ENCODE data around the gene BAIAP2L2. TPM values are rescaled to one million over a fixed set of nuclear protein-coding genes. Genes with fewer than 3 reads are reported as not detected.
A peak's percentile ranks its signal among the peaks of the same experiment; 100 is the strongest.

BAIAP2L2 gene
- total and polyA plus RNA-seq, 2 of the 4 experiments (the other 2 are of a cell fraction) = 0.18 to 0.46 TPM

DNA sequence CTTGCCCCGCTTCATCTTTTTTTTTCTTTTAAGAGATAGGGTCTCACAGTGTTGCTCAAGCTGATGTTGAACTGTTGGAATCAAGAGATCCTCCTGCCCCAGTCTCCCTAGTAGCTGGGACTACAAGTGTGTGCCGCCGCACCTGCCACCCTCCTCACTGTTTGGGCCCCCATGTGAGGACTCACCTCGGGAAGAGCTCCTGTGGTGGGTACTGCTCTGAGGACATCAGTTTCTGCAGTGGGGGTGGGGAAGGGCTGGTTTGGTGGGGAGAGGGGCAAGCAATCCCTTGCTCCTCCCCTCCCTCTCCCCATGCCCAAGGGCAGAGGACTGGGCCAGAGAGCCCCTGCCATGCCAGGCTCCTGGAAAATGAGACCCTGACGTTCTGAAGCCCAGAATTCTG is 25.0 kb downstream of the BAIAP2L2 start:
- Histone ChIP-seq H3K9me1 (ENCODE audit: insufficient read depth, low read length) (0 out of 2 replicates have a peak, but pooled peaks cover 2% of the 10 kb centered on the region), H4K20me1 (ENCODE audit: insufficient read depth, low read length) (no peaks in the 10 kb centered on the region; the same call in 1 of the 2 replicates), H3K23ac (ENCODE audit: low read depth, low read length) (no peak overlapping the region), H3K4me3 (ENCODE audit: insufficient read depth, low read depth, low read length) (no peak overlapping the region), H4K5ac (ENCODE audit: low read depth, low read length) (no peak overlapping the region), H3K9me3 (ENCODE audit: control insufficient read depth, insufficient read depth, low read length) (no peaks in the 10 kb centered on the region), H2AK9ac (replicated peaks; ENCODE audit: low read depth, low read length, poor library complexity) (peak overlapping the region; percentile 72), H3K14ac (replicated peaks; ENCODE audit: low read depth, low read length) (no peak overlapping the region), H3K36me3 (ENCODE audit: control insufficient read depth, insufficient read depth, low read length) (no peaks in the 10 kb centered on the region), H2BK120ac (ENCODE audit: low read depth, low read length) (no peak overlapping the region), H2BK15ac (ENCODE audit: low read depth, low read length) (no peak overlapping the region), H3K9ac (ENCODE audit: low read depth, low read length) (no peak overlapping the region), H3K4me1 (ENCODE audit: control insufficient read depth, insufficient read depth, low read length) (peaks cover 2% of the 10 kb centered on the region; the same call in 1 of the 2 replicates), H3K4ac (ENCODE audit: low read depth, low read length) (no peak overlapping the region), H3K56ac (ENCODE audit: extremely low read depth, insufficient read depth, low read length) (no peak overlapping the region), H3K27ac (ENCODE audit: insufficient read depth, low read length) (no peak overlapping the region), H3K27me3 (ENCODE audit: control insufficient read depth, insufficient read depth, low read length) (peaks cover 52% of the 10 kb centered on the region), H4K8ac (ENCODE audit: low read depth in 2 of 2, low read length in 2 of 2) (no peak overlapping the region), H3K79me1 (ENCODE audit: low read depth in 1 of 2, low read length in 2 of 2) (no peaks in the 10 kb centered on the region), H2AK5ac (ENCODE audit: low read depth, low read length) (no peak overlapping the region), H2BK20ac (ENCODE audit: low read depth, low read length) (no peak overlapping the region), H2AFZ (replicated peaks; ENCODE audit: low read length, poor library complexity) (no peak overlapping the region), H4K91ac (ENCODE audit: insufficient read depth, low read depth, low read length) (no peak overlapping the region), H3K4me2 (ENCODE audit: low read depth, low read length) (no peak overlapping the region), H2BK5ac (ENCODE audit: low read depth, low read length, poor library complexity, severe bottlenecking) (no peak overlapping the region), H3K18ac (ENCODE audit: low read depth, low read length) (no peak overlapping the region)
- dilution Hi-C loops (cut with HindIII; ENCODE audit: low sequenced_read_pairs, unreplicated experiment) (no loop called here), intact Hi-C loops (cut with micrococcal nuclease) (no loop called here), in situ Hi-C loops (cut with MboI; ENCODE audit: low sequenced_read_pairs) (no loop called here)
- TF ChIP-seq NFE2L2 (IDR thresholded peaks at IDR 0.05; ENCODE audit: low read depth, low read length) (no peak), RAD21 (IDR thresholded peaks at IDR 0.05; ENCODE audit: low read length) (no peak), SMC3 (IDR thresholded peaks at IDR 0.05; ENCODE audit: low read depth, low read length) (no peak), CHD1 (IDR thresholded peaks at IDR 0.05; ENCODE audit: low read depth, low read length) (no peak), BHLHE40 (IDR thresholded peaks at IDR 0.05; ENCODE audit: low read depth, low read length) (no peak), RFX5 (IDR thresholded peaks at IDR 0.05; ENCODE audit: low read depth, low read length) (no peak), MAZ (IDR thresholded peaks at IDR 0.05; ENCODE audit: borderline replicate concordance, low read depth, low read length) (no peak), MAFK (IDR thresholded peaks at IDR 0.05; ENCODE audit: low read depth, low read length) (no peak)
- TF ChIP-seq, protein P1, sequence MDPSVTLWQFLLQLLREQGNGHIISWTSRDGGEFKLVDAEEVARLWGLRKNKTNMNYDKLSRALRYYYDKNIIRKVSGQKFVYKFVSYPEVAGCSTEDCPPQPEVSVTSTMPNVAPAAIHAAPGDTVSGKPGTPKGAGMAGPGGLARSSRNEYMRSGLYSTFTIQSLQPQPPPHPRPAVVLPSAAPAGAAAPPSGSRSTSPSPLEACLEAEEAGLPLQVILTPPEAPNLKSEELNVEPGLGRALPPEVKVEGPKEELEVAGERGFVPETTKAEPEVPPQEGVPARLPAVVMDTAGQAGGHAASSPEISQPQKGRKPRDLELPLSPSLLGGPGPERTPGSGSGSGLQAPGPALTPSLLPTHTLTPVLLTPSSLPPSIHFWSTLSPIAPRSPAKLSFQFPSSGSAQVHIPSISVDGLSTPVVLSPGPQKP (IDR thresholded peaks at IDR 0.05; ENCODE audit: borderline replicate concordance, low read depth, low read length) = no peak
- no TSS peak for BruUV-seq (replicated peaks)
- DNase-seq (no peak), ATAC-seq (ENCODE audit: low read depth) (no peak)
- ChIA-PET CTCF (no interaction called here), POLR2A (ENCODE audit: unreplicated experiment) (no interaction called here)
- no CpG with 5 or more reads among the region's 5 CpGs for WGBS, 2 experiments (ENCODE audit: extremely low coverage in 2 of 2, insufficient read length in 1 of 2)

All from IMR-90 (cell line).